Neural progenitor cell (in vitro differentiated cells): Measurements from ENCODE around the gene QKI. TPM values are rescaled to one million over a fixed set of nuclear protein-coding genes. Genes with fewer than 3 reads are reported as not detected.

Source experiments
- DNase-seq: peaks from one replicate; pipeline ENCODE4 v3.0.0-alpha.2; 2016; ENCODE audit warnings: low spot score
- H2AFZ ChIP-seq: fragments of 200-600 bp; sonication (generic); replicated peaks from 2 replicates; pipeline ENCODE4 v1.6.1; 2016; ENCODE audit warnings: antibody characterized with exemption
- H3F3A ChIP-seq: fragments of 200-600 bp; sonication (generic); 2 replicates; pipeline ENCODE4 v1.6.1; 2016; ENCODE audit warnings: antibody characterized with exemption, low read depth
- H3K27ac ChIP-seq: fragments of 200-600 bp; sonication (generic); 2 replicates; pipeline ENCODE4 v1.5.1; 2016; ENCODE audit warnings: mild to moderate bottlenecking
- H3K27me3 ChIP-seq: fragments of 200-600 bp; sonication (generic); 2 replicates; pipeline ENCODE4 v1.6.1; 2016; ENCODE audit warnings: mild to moderate bottlenecking, moderate library complexity
- H3K36me3 ChIP-seq: fragments of 200-600 bp; sonication (generic); 2 replicates; pipeline ENCODE4 v1.5.1; 2016
- H3K4me1 ChIP-seq: fragments of 200-600 bp; sonication (generic); 2 replicates; pipeline ENCODE4 v1.6.1; 2016; ENCODE audit warnings: mixed run types
- H3K4me2 ChIP-seq: fragments of 200-600 bp; sonication (generic); 2 replicates; pipeline ENCODE4 v1.6.1; 2016
- H3K4me3 ChIP-seq: fragments of 200-600 bp; sonication (generic); 2 replicates; pipeline ENCODE4 v1.5.1; 2016
- H3K79me2 ChIP-seq: fragments of 200-600 bp; sonication (generic); 2 replicates; pipeline ENCODE4 v1.6.1; 2016; ENCODE audit warnings: low read depth
- H3K9ac ChIP-seq: fragments of 200-600 bp; sonication (generic); 2 replicates; pipeline ENCODE4 v1.6.1; 2016
- H3K9me3 ChIP-seq: fragments of 200-600 bp; sonication (generic); 2 replicates; pipeline ENCODE4 v1.5.1; 2016; ENCODE audit warnings: low read depth
- H4K20me1 ChIP-seq: fragments of 200-600 bp; sonication (generic); 2 replicates; pipeline ENCODE4 v1.6.1; 2016; ENCODE audit warnings: low read depth
- H3K27ac Mint-ChIP-seq: 3 replicates; pipeline ENCODE4 v1.8.0; 2021; ENCODE audit warnings: mixed read lengths
- H3K27me3 Mint-ChIP-seq: 2 replicates; pipeline ENCODE4 v1.8.0; 2022; ENCODE audit warnings: low read depth, mild to moderate bottlenecking, inconsistent platforms, moderate library complexity, mixed read lengths; ENCODE audit not compliant: insufficient read depth
- H3K36me3 Mint-ChIP-seq: 3 replicates; pipeline ENCODE4 v1.8.0; 2021; ENCODE audit warnings: mixed read lengths
- H3K4me1 Mint-ChIP-seq: 3 replicates; pipeline ENCODE4 v1.8.0; 2021; ENCODE audit warnings: mixed read lengths
- H3K4me3 Mint-ChIP-seq: 3 replicates; pipeline ENCODE4 v1.8.0; 2021; ENCODE audit warnings: mild to moderate bottlenecking, moderate library complexity, mixed read lengths
- H3K9me3 Mint-ChIP-seq: 3 replicates; pipeline ENCODE4 v1.8.0; 2020; ENCODE audit warnings: mixed read lengths
- CTCF ChIP-seq: fragments of 200-600 bp; sonication (generic); IDR thresholded peaks from 2 replicates; pipeline ENCODE4 v1.5.1; 2017; ENCODE audit warnings: antibody characterized with exemption, mild to moderate bottlenecking
- EZH2 ChIP-seq: fragments of 200-600 bp; sonication (generic); IDR thresholded peaks from 2 replicates; pipeline ENCODE4 v1.6.1; 2017; ENCODE audit warnings: antibody characterized with exemption, mild to moderate bottlenecking, moderate library complexity
- EZH2phosphoT487 ChIP-seq: fragments of 200-600 bp; sonication (generic); IDR thresholded peaks from 2 replicates; pipeline ENCODE4 v1.6.1; 2017; ENCODE audit warnings: antibody characterized with exemption
- total RNA-seq: library from RNA; depleted of rRNA; stranded (reverse); fragments of >200 nt; gene quantifications from 2 replicates; pipeline ENCODE4 v1.2.3, GENCODE V29; 2015; ENCODE audit warnings: low replicate concordance

The QKI gene
- total RNA-seq, 1 donor from 2014 or later, result 212 TPM

- Mint-ChIP-seq H3K9me3 (peaks cover 61% of the 10 kb centered on the region), H3K27ac (no peak overlapping the region), H3K4me3 (no peak overlapping the region), H3K27me3 (peaks cover 3% of the 10 kb centered on the region), H3K36me3 (peaks cover 68% of the 10 kb centered on the region), H3K4me1 (no peaks in the 10 kb centered on the region)
- no peak for DNase-seq
- peaks cover 16% of the 10 kb centered on the region for H3K4me1 ChIP-seq
- no peak overlapping the region for H3K9ac ChIP-seq
- H3K9me3 ChIP-seq, result no peaks in the 10 kb centered on the region
- no peaks in the 10 kb centered on the region for H3K27me3 ChIP-seq
- H3K4me2 ChIP-seq, result no peak overlapping the region
- H3F3A ChIP-seq, result no peaks in the 10 kb centered on the region
- H3K79me2 ChIP-seq, result peaks cover 100% of the 10 kb centered on the region
- H4K20me1 ChIP-seq, result peaks cover 90% of the 10 kb centered on the region
- no peak overlapping the region for H2AFZ ChIP-seq
- no peak overlapping the region for H3K27ac ChIP-seq
- no peaks in the 10 kb centered on the region for H3K36me3 ChIP-seq
- no peak overlapping the region for H3K4me3 ChIP-seq
- no peak for TF ChIP-seq CTCF
- no peak for TF ChIP-seq EZH2
- no peak for TF ChIP-seq EZH2phosphoT487
These were observed 25.5 kb downstream of the QKI start for GRCh38 chr6:163439997-163440396.

- peaks cover 3% of the 10 kb centered on the region for H3K27me3 Mint-ChIP-seq
- TF ChIP-seq EZH2, result no peak
- no peaks in the 10 kb centered on the region for H3K4me1 Mint-ChIP-seq
- Histone ChIP-seq H3K4me3 (no peak overlapping the region), H4K20me1 (peaks cover 93% of the 10 kb centered on the region), H3K9me3 (no peaks in the 10 kb centered on the region), H3F3A (no peaks in the 10 kb centered on the region), H3K36me3 (no peaks in the 10 kb centered on the region), H3K27ac (no peak overlapping the region), H3K27me3 (no peaks in the 10 kb centered on the region), H3K4me1 (peaks cover 28% of the 10 kb centered on the region), H3K79me2 (peaks cover 100% of the 10 kb centered on the region), H3K9ac (no peak overlapping the region), H3K4me2 (no peak overlapping the region), H2AFZ (no peak overlapping the region)
- no peak overlapping the region for H3K27ac Mint-ChIP-seq
- no peak for DNase-seq
- H3K4me3 Mint-ChIP-seq, result no peak overlapping the region
- peaks cover 70% of the 10 kb centered on the region for H3K36me3 Mint-ChIP-seq
- H3K9me3 Mint-ChIP-seq, result peaks cover 61% of the 10 kb centered on the region
These were observed 27.8 kb downstream of the QKI start for GRCh38 chr6:163442336-163442735.

GRCh38 chr6:163444077-163444476 is 29.6 kb downstream of the QKI start:
- H3K36me3 ChIP-seq, result no peaks in the 10 kb centered on the region
- Mint-ChIP-seq H3K4me3 (no peak overlapping the region), H3K27me3 (peaks cover 3% of the 10 kb centered on the region), H3K36me3 (peaks cover 63% of the 10 kb centered on the region), H3K27ac (no peak overlapping the region), H3K4me1 (no peaks in the 10 kb centered on the region), H3K9me3 (peaks cover 55% of the 10 kb centered on the region)
- no peak overlapping the region for H3K27ac ChIP-seq
- H2AFZ ChIP-seq, result no peak overlapping the region
- no peaks in the 10 kb centered on the region for H3K9me3 ChIP-seq
- H3K4me2 ChIP-seq, result peak overlapping the region; percentile 27
- no peaks in the 10 kb centered on the region for H3F3A ChIP-seq
- peaks cover 93% of the 10 kb centered on the region for H4K20me1 ChIP-seq
- DNase-seq, result peak; percentile 17
- no peaks in the 10 kb centered on the region for H3K27me3 ChIP-seq
- peaks cover 100% of the 10 kb centered on the region for H3K79me2 ChIP-seq
- H3K4me3 ChIP-seq, result no peak overlapping the region
- H3K9ac ChIP-seq, result no peak overlapping the region
- TF ChIP-seq CTCF, result peak; percentile 9
- no peak for TF ChIP-seq EZH2phosphoT487
- peaks cover 28% of the 10 kb centered on the region for H3K4me1 ChIP-seq

GRCh38 chr6:163446549-163446948 is 32.0 kb downstream of the QKI start:
- Histone ChIP-seq H2AFZ (no peak overlapping the region), H3K27me3 (no peaks in the 10 kb centered on the region), H3F3A (no peaks in the 10 kb centered on the region), H3K4me1 (peaks cover 23% of the 10 kb centered on the region), H3K9ac (no peak overlapping the region), H3K79me2 (peaks cover 100% of the 10 kb centered on the region), H4K20me1 (peaks cover 88% of the 10 kb centered on the region), H3K4me2 (peak overlapping the region; percentile 7), H3K4me3 (no peak overlapping the region), H3K9me3 (no peaks in the 10 kb centered on the region), H3K27ac (peak overlapping the region; percentile 31), H3K36me3 (no peaks in the 10 kb centered on the region)
- H3K4me3 Mint-ChIP-seq, result no peak overlapping the region
- no peaks in the 10 kb centered on the region for H3K4me1 Mint-ChIP-seq
- peaks cover 57% of the 10 kb centered on the region for H3K9me3 Mint-ChIP-seq
- no peak overlapping the region for H3K27ac Mint-ChIP-seq
- H3K27me3 Mint-ChIP-seq, result peaks cover 3% of the 10 kb centered on the region
- no peak for DNase-seq
- TF ChIP-seq CTCF (no peak), EZH2phosphoT487 (no peak), EZH2 (no peak)
- peaks cover 60% of the 10 kb centered on the region for H3K36me3 Mint-ChIP-seq
